CD14-positive monocyte (primary cell): ENCODE measurements around the gene MPC1. TPM values are rescaled to one million over a fixed set of nuclear protein-coding genes. Genes with fewer than 3 reads are reported as not detected.

Experiments used
- DNase-seq, 3 donors: peaks; one replicate each; pipeline ENCODE4 v3.0.0-alpha.2; 2011 to 2022
- H2AFZ ChIP-seq: 2 replicates; pipeline ENCODE4 v1.6.0; 2012; ENCODE audit warnings: mild to moderate bottlenecking, low read depth, low read length, inconsistent platforms; ENCODE audit not compliant: insufficient read depth, poor library complexity, severe bottlenecking
- H3K27ac ChIP-seq, 2 donors: 1 replicate in 1 of 2; 2 replicates in 1 of 2; pipeline ENCODE4 v1.5.1; 2012 to 2013; ENCODE audit warnings: low read length in 2 of 2, control low read depth in 1 of 2, inconsistent platforms in 1 of 2, low read depth in 1 of 2, mild to moderate bottlenecking in 1 of 2
- H3K27me3 ChIP-seq, 2 donors: one replicate each; pipeline versions ENCODE4 v1.6.0 to v1.6.1; 2011 to 2013; ENCODE audit warnings: low read length in 2 of 2; ENCODE audit not compliant: control insufficient read depth in 2 of 2, insufficient read depth in 2 of 2
- H3K36me3 ChIP-seq, 2 donors: replicated peaks in 1 of 2; 1 replicate in 1 of 2; 2 replicates in 1 of 2; pipeline versions ENCODE4 v1.5.1 to v1.6.1; 2012 to 2013; ENCODE audit warnings: low read length in 2 of 2, control low read depth in 1 of 2, inconsistent platforms in 1 of 2, mild to moderate bottlenecking in 1 of 2; ENCODE audit not compliant: insufficient read depth in 2 of 2, control insufficient read depth in 1 of 2
- H3K4me1 ChIP-seq, 2 donors: 1 replicate in 1 of 2; 2 replicates in 1 of 2; pipeline versions ENCODE4 v1.5.1 to v1.6.1; 2012 to 2013; ENCODE audit warnings: low read length in 2 of 2, control low read depth in 1 of 2, inconsistent platforms in 1 of 2, mild to moderate bottlenecking in 1 of 2, moderate library complexity in 1 of 2; ENCODE audit not compliant: insufficient read depth in 2 of 2, control insufficient read depth in 1 of 2
- H3K4me2 ChIP-seq: replicated peaks from 2 replicates; pipeline ENCODE3; 2012; ENCODE audit warnings: low read length, moderate library complexity, mild to moderate bottlenecking; ENCODE audit not compliant: poor library complexity, severe bottlenecking; ENCODE audit errors: extremely low read depth
- H3K4me3 ChIP-seq, 3 experiments: fragments of 200-600 bp in 1 of 3; sonication (generic) in 1 of 3; replicated peaks in 1 of 3; 1 replicate in 2 of 3; 2 replicates in 1 of 3; pipeline ENCODE4 v1.5.1; 2011 to 2013; ENCODE audit warnings: low read length in 3 of 3, mild to moderate bottlenecking in 3 of 3, control low read depth in 2 of 3, low read depth in 2 of 3, inconsistent platforms in 1 of 3, moderate library complexity in 1 of 3
- H3K79me2 ChIP-seq: 2 replicates; pipeline ENCODE4 v1.6.0; 2012; ENCODE audit warnings: mild to moderate bottlenecking, control low read depth, inconsistent platforms, low read length, moderate library complexity; ENCODE audit not compliant: insufficient read depth
- H3K9ac ChIP-seq: 2 replicates; pipeline ENCODE4 v1.6.0; 2017; ENCODE audit warnings: low read length, mild to moderate bottlenecking; ENCODE audit not compliant: insufficient read depth, poor library complexity, severe bottlenecking
- H3K9me3 ChIP-seq, 2 donors: replicated peaks in 1 of 2; 1 replicate in 1 of 2; 2 replicates in 1 of 2; pipeline versions ENCODE4 v1.5.1 to v1.6.1; 2012 to 2013; ENCODE audit warnings: low read length in 2 of 2, control low read depth in 1 of 2; ENCODE audit not compliant: control insufficient read depth in 1 of 2, insufficient read depth in 1 of 2
- H4K20me1 ChIP-seq: 2 replicates; pipeline ENCODE4 v1.6.0; 2012; ENCODE audit warnings: mild to moderate bottlenecking, low read length, control low read depth, moderate library complexity; ENCODE audit not compliant: insufficient read depth
- H3K27ac Mint-ChIP-seq, 7 donors: one replicate each; pipeline ENCODE4 v1.8.0; 2020; ENCODE audit warnings: mild to moderate bottlenecking in 7 of 7, mixed read lengths in 7 of 7, moderate library complexity in 6 of 7, inconsistent platforms in 2 of 7
- H3K27me3 Mint-ChIP-seq, 3 donors: one replicate each; pipeline ENCODE4 v1.8.0; 2021 to 2022; ENCODE audit warnings: low read depth in 3 of 3, mild to moderate bottlenecking in 3 of 3, mixed read lengths in 3 of 3, moderate library complexity in 3 of 3, inconsistent platforms in 1 of 3
- H3K36me3 Mint-ChIP-seq, 2 donors: one replicate each; pipeline ENCODE4 v1.8.0; 2020; ENCODE audit warnings: mixed read lengths in 2 of 2, inconsistent platforms in 1 of 2, mild to moderate bottlenecking in 1 of 2
- H3K4me1 Mint-ChIP-seq: one replicate; pipeline ENCODE4 v1.8.0; 2020; ENCODE audit warnings: mild to moderate bottlenecking, mixed read lengths
- H3K4me3 Mint-ChIP-seq, 2 donors: one replicate each; pipeline ENCODE4 v1.8.0; 2020; ENCODE audit warnings: mild to moderate bottlenecking in 2 of 2, mixed read lengths in 2 of 2, moderate library complexity in 1 of 2
- H3K9me3 Mint-ChIP-seq, 7 donors: one replicate each; pipeline ENCODE4 v1.8.0; 2020 to 2022; ENCODE audit warnings: mixed read lengths in 7 of 7, mild to moderate bottlenecking in 6 of 7, moderate library complexity in 6 of 7, inconsistent platforms in 2 of 7
- WGBS: methylation state at CpG from one replicate; pipeline ENCODE4 v1.1.5; 2013; ENCODE audit warnings: missing lambda C conversion rate; ENCODE audit not compliant: insufficient coverage; 5-methylcytosine and 5-hydroxymethylcytosine counted together
- intact Hi-C, 2 donors: fragments of 100-400 bp; cut with micrococcal nuclease; formaldehyde crosslinking; loops; one replicate each; pipeline versions ENCODE4 v1.15.0 to v1.15.1; 2023
- polyA plus RNA-seq, 3 donors: library from polyadenylated mRNA; depleted of rRNA in 1 of 3; unstranded in 2 of 3; stranded (reverse) in 1 of 3; fragments of 300-500 nt in 2 of 3; fragments of >200 nt in 1 of 3; fragmentation: Illumina TruSeq in 2 of 3; gene quantifications; 1 replicate in 2 of 3; 2 replicates in 1 of 3; pipeline ENCODE4 v1.2.3, GENCODE V29; 2012 to 2021
- TF ChIP-seq, protein P1 (sequence below): fragments of 200-600 bp; IDR thresholded peaks from one replicate; pipeline ENCODE4 v1.8.0; 2022; ENCODE audit warnings: antibody characterized with exemption, mild to moderate bottlenecking

MPC1 gene
- polyA plus RNA-seq, 3 donors = 52.4 to 122 (median 104) TPM

DNA sequence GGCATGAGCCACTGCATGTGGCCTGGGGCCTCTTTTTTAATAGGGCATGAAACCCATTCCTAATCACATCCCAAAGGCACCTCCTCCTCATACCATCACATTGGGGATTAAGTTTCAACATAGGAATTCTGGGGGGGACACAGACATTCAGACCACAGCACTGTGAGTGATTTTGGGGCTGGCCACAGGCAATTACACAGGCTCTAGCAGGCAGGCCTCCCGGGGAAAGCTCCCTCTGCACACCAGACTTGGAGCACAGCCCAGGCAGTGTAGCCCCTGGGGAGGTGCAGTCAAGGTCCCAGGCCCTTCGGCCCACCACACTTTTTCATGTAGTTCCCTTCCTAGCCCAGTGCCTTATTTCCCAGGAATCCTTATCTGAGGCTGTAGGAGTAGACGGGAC is 45.9 kb downstream of the MPC1 start:
- Mint-ChIP-seq H3K4me1 (peaks cover 33% of the 10 kb centered on the region), H3K27me3 (no peaks in the 10 kb centered on the region), H3K4me3 (no peak overlapping the region), H3K9me3 (no peaks in the 10 kb centered on the region), H3K36me3 (peaks cover 30 to 38% of the 10 kb centered on the region in 2 donors), H3K27ac (peak overlapping the region in 3 of 7 donors; percentile 26 to 51 (median 39))
- intact Hi-C loops = no loop called here
- Histone ChIP-seq H3K4me2 (no peak overlapping the region), H3K4me3 (no peak overlapping the region), H2AFZ (no peak overlapping the region), H3K27me3 (no peaks in the 10 kb centered on the region), H3K9me3 (no peaks in the 10 kb centered on the region), H3K27ac (no peak overlapping the region), H3K4me1 (peaks cover 31 to 32% of the 10 kb centered on the region in 2 donors), H3K36me3 (peaks cover 26 to 54% of the 10 kb centered on the region in 2 donors), H4K20me1 (peaks cover 95% of the 10 kb centered on the region), H3K79me2 (peaks cover 98% of the 10 kb centered on the region), H3K9ac (no peak overlapping the region)
- DNase-seq = no peak
- TF ChIP-seq, protein P1, sequence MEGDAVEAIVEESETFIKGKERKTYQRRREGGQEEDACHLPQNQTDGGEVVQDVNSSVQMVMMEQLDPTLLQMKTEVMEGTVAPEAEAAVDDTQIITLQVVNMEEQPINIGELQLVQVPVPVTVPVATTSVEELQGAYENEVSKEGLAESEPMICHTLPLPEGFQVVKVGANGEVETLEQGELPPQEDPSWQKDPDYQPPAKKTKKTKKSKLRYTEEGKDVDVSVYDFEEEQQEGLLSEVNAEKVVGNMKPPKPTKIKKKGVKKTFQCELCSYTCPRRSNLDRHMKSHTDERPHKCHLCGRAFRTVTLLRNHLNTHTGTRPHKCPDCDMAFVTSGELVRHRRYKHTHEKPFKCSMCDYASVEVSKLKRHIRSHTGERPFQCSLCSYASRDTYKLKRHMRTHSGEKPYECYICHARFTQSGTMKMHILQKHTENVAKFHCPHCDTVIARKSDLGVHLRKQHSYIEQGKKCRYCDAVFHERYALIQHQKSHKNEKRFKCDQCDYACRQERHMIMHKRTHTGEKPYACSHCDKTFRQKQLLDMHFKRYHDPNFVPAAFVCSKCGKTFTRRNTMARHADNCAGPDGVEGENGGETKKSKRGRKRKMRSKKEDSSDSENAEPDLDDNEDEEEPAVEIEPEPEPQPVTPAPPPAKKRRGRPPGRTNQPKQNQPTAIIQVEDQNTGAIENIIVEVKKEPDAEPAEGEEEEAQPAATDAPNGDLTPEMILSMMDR = no peak
- 100% methylated on average over 2 of the region's 3 CpGs for WGBS

DNA sequence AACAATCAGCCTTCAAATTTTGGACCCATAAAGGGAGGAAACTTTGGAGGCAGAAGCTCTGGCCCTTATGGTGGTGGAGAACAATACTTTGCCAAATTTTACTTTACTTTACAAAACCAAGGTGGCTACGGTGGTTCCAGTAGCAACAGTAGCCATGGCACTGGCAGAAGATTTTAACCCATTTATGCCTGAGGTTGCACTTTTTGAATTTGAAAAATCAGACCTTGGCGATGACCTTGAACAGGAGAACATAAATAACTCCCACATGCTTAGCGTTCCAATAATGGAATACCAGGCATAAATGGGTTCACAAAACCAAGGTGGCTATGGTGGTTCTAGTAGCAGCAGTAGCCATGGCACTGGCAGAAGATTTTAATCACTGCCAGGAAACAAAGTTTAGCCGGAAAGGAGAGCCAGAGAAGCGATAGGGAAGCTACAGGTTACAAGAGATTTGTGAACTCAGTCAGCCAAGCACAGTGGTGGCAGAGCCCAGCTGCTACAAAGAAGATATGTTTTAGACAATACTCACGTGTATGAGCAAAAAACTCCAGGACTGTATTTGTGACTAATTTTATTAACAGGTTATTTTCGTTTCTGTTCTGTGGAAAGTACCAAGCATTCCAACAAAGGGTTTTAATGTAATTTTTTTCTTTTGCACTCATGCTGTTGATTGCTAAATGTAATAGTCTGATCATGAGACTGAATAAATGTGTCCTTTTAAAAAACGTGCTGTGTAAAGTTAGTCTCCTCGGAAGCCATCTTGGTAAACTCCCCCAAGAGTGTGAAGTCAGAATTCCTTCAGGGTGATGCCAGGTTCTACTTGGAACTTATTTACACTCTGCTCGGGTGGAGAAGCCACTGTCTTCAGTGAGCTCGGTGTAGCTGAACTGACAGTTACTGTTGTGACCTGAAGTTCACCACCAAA is 47.1 kb downstream of the MPC1 start:
- peak overlapping the region in 3 of 7 donors; percentile 23 to 66 (median 58) for H3K27ac Mint-ChIP-seq
- no peak overlapping the region for H3K4me3 Mint-ChIP-seq
- H3K4me3 ChIP-seq = no peak overlapping the region
- no peak overlapping the region for H3K4me2 ChIP-seq
- H4K20me1 ChIP-seq = peaks cover 100% of the 10 kb centered on the region
- peaks cover 32 to 38% of the 10 kb centered on the region in 2 donors for H3K36me3 Mint-ChIP-seq
- H3K27me3 ChIP-seq = no peaks in the 10 kb centered on the region
- peaks cover 33% of the 10 kb centered on the region for H3K4me1 Mint-ChIP-seq
- H3K79me2 ChIP-seq = peaks cover 98% of the 10 kb centered on the region
- no peak overlapping the region for H2AFZ ChIP-seq
- WGBS = 97% methylated on average over 7 of the region's 11 CpGs
- H3K9me3 ChIP-seq = no peaks in the 10 kb centered on the region
- H3K9ac ChIP-seq = no peak overlapping the region
- intact Hi-C loops = no loop called here
- H3K27me3 Mint-ChIP-seq = no peaks in the 10 kb centered on the region
- H3K36me3 ChIP-seq = peaks cover 24 to 56% of the 10 kb centered on the region in 2 donors
- no peak for DNase-seq
- peaks cover 20 to 21% of the 10 kb centered on the region in 2 donors for H3K4me1 ChIP-seq
- TF ChIP-seq, protein P1 = no peak
- no peaks in the 10 kb centered on the region for H3K9me3 Mint-ChIP-seq
- H3K27ac ChIP-seq = no peak overlapping the region
